Endothelial cell (in vitro differentiated cells): Measurements from ENCODE around the gene KCNAB1. TPM values are rescaled to one million over a fixed set of nuclear protein-coding genes. Genes with fewer than 3 reads are reported as not detected.
A peak's percentile ranks its signal among the peaks of the same experiment; 100 is the strongest.

Experiments
- DNase-seq: peaks from one replicate; pipeline ENCODE4 v3.0.0; 2021; ENCODE audit warnings: low spot score
- H3K27ac Mint-ChIP-seq: one replicate; pipeline ENCODE4 v1.8.0; 2021; ENCODE audit warnings: mixed read lengths, inconsistent platforms; ENCODE audit not compliant: unreplicated experiment
- H3K27me3 Mint-ChIP-seq: one replicate; pipeline ENCODE4 v1.8.0; 2021; ENCODE audit warnings: mild to moderate bottlenecking, moderate library complexity, mixed read lengths, inconsistent platforms; ENCODE audit not compliant: unreplicated experiment
- H3K36me3 Mint-ChIP-seq: one replicate; pipeline ENCODE4 v1.8.0; 2021; ENCODE audit warnings: mild to moderate bottlenecking, low read depth, mixed read lengths, inconsistent platforms; ENCODE audit not compliant: unreplicated experiment
- H3K4me1 Mint-ChIP-seq: one replicate; pipeline ENCODE4 v1.8.0; 2021; ENCODE audit warnings: mild to moderate bottlenecking, mixed read lengths, inconsistent platforms; ENCODE audit not compliant: unreplicated experiment
- H3K4me3 Mint-ChIP-seq: one replicate; pipeline ENCODE4 v1.8.0; 2021; ENCODE audit warnings: mild to moderate bottlenecking, mixed read lengths, inconsistent platforms; ENCODE audit not compliant: unreplicated experiment
- H3K9me3 Mint-ChIP-seq: one replicate; pipeline ENCODE4 v1.8.0; 2021; ENCODE audit warnings: mixed read lengths, inconsistent platforms; ENCODE audit not compliant: unreplicated experiment
- total RNA-seq: library from RNA; stranded (reverse); fragmentation: NEBNext Ultra II Directional; extraction: Animal tissue kit (Norgen Biotek cat#: 25700); gene quantifications from one replicate; pipeline ENCODE4 v1.2.1, GENCODE V29; 2021; ENCODE audit not compliant: unreplicated experiment
- TF ChIP-seq, protein P1 (sequence below): fragments of 200-600 bp; sonication (generic); IDR thresholded peaks from one replicate; pipeline ENCODE4 v1.5.0; 2021; ENCODE audit warnings: antibody characterized with exemption; ENCODE audit not compliant: unreplicated experiment

Gene KCNAB1
- total RNA-seq, 1 donor from 2014 or later = not detected

- H3K9me3 Mint-ChIP-seq = no peaks in the 10 kb centered on the region
- H3K4me1 Mint-ChIP-seq = no peaks in the 10 kb centered on the region
- H3K36me3 Mint-ChIP-seq = no peaks in the 10 kb centered on the region
- TF ChIP-seq, protein P1, sequence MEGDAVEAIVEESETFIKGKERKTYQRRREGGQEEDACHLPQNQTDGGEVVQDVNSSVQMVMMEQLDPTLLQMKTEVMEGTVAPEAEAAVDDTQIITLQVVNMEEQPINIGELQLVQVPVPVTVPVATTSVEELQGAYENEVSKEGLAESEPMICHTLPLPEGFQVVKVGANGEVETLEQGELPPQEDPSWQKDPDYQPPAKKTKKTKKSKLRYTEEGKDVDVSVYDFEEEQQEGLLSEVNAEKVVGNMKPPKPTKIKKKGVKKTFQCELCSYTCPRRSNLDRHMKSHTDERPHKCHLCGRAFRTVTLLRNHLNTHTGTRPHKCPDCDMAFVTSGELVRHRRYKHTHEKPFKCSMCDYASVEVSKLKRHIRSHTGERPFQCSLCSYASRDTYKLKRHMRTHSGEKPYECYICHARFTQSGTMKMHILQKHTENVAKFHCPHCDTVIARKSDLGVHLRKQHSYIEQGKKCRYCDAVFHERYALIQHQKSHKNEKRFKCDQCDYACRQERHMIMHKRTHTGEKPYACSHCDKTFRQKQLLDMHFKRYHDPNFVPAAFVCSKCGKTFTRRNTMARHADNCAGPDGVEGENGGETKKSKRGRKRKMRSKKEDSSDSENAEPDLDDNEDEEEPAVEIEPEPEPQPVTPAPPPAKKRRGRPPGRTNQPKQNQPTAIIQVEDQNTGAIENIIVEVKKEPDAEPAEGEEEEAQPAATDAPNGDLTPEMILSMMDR = no peak
- no peak overlapping the region for H3K27ac Mint-ChIP-seq
- no peak for DNase-seq
- no peaks in the 10 kb centered on the region for H3K27me3 Mint-ChIP-seq
- no peak overlapping the region for H3K4me3 Mint-ChIP-seq
Observed at GRCh38 chr3:156495816-156496215, 375.4 kb downstream of the KCNAB1 start.

DNA sequence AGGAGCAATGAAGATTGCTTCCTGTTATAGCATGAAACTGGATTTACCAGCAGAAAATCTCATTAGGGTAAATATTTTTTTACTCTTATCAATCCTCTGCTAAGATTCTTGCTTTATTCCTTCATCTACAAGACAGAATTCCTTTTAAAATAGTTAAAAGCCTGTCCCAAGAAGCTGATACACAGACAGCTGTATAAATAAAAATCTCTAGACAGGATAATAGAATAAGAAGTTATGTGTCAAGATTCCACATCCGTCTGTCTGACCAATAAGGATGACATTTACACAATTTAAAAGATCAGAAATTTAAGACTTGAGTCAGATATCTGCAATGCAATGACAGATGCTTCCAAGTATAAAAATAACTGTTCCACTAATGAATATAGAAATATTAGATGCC lies 376.9 kb downstream of the KCNAB1 start:
- Mint-ChIP-seq H3K4me1 (no peaks in the 10 kb centered on the region), H3K4me3 (no peak overlapping the region), H3K36me3 (no peaks in the 10 kb centered on the region), H3K27me3 (no peaks in the 10 kb centered on the region), H3K27ac (no peak overlapping the region), H3K9me3 (no peaks in the 10 kb centered on the region)
- TF ChIP-seq, protein P1 = no peak
- no peak for DNase-seq

DNA sequence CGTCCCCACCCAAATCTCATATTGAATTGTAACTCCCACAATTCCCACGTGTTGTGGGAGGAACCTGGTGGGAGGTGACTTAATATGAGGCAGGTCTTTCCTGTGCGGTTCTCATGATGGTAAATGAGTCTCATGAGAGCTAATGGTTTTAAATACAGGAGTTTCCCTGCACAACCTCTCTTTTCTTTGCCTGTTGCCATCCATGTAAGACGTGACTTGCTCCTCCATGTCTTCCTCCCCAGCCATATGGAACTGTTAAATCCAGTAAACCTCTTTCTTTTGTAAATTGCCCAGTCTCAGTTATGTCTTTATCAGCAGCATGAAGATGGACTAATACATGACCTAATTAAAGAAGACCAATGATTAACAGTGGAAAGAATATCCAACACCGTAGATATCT lies 377.9 kb downstream of the KCNAB1 start:
- no peak overlapping the region for H3K4me3 Mint-ChIP-seq
- H3K27me3 Mint-ChIP-seq = no peaks in the 10 kb centered on the region
- no peaks in the 10 kb centered on the region for H3K36me3 Mint-ChIP-seq
- TF ChIP-seq, protein P1 = no peak
- H3K27ac Mint-ChIP-seq = no peak overlapping the region
- no peak for DNase-seq
- no peaks in the 10 kb centered on the region for H3K9me3 Mint-ChIP-seq
- no peaks in the 10 kb centered on the region for H3K4me1 Mint-ChIP-seq

- H3K4me3 Mint-ChIP-seq = no peak overlapping the region
- TF ChIP-seq, protein P1 = no peak
- no peak for DNase-seq
- no peaks in the 10 kb centered on the region for H3K36me3 Mint-ChIP-seq
- peaks cover 1% of the 10 kb centered on the region for H3K27me3 Mint-ChIP-seq
- H3K27ac Mint-ChIP-seq = no peak overlapping the region
- H3K4me1 Mint-ChIP-seq = peaks cover 7% of the 10 kb centered on the region
- H3K9me3 Mint-ChIP-seq = no peaks in the 10 kb centered on the region
Observed at GRCh38 chr3:156507285-156507684, 386.9 kb downstream of the KCNAB1 start.

DNA sequence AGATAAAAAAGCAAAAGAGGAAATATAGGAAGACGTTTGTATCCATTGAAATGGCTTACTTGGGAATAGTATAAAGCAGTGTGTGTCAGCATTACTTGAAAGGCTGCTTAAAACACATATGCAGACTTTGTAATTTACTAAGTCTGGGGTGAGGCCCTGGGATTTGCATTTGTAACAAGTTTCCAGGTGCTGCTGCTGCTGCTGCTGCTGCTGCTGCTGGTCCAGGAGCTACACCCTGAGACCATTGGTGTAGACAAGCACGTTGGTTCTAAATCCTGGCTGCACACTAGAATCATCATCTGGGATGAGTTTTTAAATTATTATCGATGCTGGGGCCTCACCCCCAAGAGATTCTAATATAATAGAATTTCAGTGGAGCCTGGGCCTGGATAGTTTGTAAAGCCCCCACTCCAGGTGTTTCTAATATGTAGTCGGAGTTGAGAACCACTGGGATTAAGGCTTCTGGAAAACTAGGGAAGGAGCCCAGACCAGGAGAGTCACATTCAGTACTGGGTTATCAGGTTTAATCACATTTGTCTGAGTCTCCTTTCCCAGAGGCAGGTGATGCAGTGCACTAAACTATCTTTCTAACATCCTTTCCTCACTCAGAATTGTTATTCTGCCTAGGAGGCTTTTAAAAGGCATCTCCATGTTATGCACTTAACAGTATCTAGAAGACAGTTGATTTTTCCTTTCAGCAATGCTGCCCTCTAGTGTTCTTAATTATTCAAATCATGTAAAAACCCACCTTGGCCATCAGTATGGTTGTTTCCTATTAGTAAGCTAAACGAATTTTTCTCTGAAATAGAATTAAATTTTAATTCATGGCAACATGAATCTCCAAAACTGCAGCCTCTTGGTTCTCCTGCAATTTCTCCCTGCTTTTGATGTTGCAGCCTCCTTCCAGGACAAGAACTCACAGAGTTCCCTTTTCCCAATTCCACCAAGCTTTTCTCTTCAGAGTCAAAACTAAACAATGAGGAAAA lies 389.1 kb downstream of the KCNAB1 start:
- Mint-ChIP-seq H3K4me1 (peaks cover 7% of the 10 kb centered on the region), H3K27ac (no peak overlapping the region), H3K4me3 (no peak overlapping the region), H3K36me3 (no peaks in the 10 kb centered on the region), H3K9me3 (no peaks in the 10 kb centered on the region), H3K27me3 (peaks cover 1% of the 10 kb centered on the region)
- TF ChIP-seq, protein P1 = peak; percentile 72
- no peak for DNase-seq
